ENCODE measurements around the gene GPER1.

GRCh38 chr7:1078985-1079384 lies 8.9 kb upstream of the GPER1 start:
- TF ChIP-seq ZNF274 (IDR thresholded peaks at IDR 0.05; ENCODE audit: low read depth, low read length) (no peak), YY1 (IDR thresholded peaks at IDR 0.05; ENCODE audit: insufficient read depth, insufficient read length) (no peak)

Data from NT2/D1 (cell line).